ENCODE results near the gene BEND7. TPM values are rescaled to one million over a fixed set of nuclear protein-coding genes. Genes with fewer than 3 reads are reported as not detected.
A peak's percentile ranks its signal among the peaks of the same experiment; 100 is the strongest.

Gene BEND7
- total and polyA plus RNA-seq, 7 experiments from 2014 or later = 0.17 TPM; not detected in 6

- no peak overlapping the region for H3K4me3 ChIP-seq (ENCODE audit: low read length)
- peaks cover 0 to 11% (median 9%) of the 10 kb centered on the region in 5 donors for H3K27me3 Mint-ChIP-seq
- peaks cover 0 to 8% (median 4%) of the 10 kb centered on the region in 7 donors for H3K4me1 Mint-ChIP-seq
- ATAC-seq = no peak
- no peaks in the 10 kb centered on the region for H3K36me3 Mint-ChIP-seq
- no peak overlapping the region for H3K4me3 Mint-ChIP-seq
- DNase-seq = no peak
- ChIA-PET CTCF (no interaction called here), POLR2A (interaction anchor here (0.6 kb wide), 1 partner anchor 291 kb away, joined by 3 read pairs; no protein-coding TSS in a partner anchor)
- no peak overlapping the region for H3K27ac ChIP-seq (ENCODE audit: low read depth, low read length)
- intact Hi-C loops (cut with micrococcal nuclease) = no loop called here
- H3K27me3 ChIP-seq (ENCODE audit: control insufficient read depth in 2 of 2, insufficient read depth in 2 of 2, low read length in 2 of 2) = no peaks in the 10 kb centered on the region
- no peak overlapping the region for H3K27ac Mint-ChIP-seq
- no peaks in the 10 kb centered on the region for H3K9me3 ChIP-seq (ENCODE audit: control insufficient read depth in 2 of 3, low read length in 3 of 3)
- no peaks in the 10 kb centered on the region for H3K9me3 Mint-ChIP-seq
- H3K36me3 ChIP-seq (ENCODE audit: control insufficient read depth in 2 of 3, insufficient read depth in 3 of 3, low read length in 3 of 3) = no peaks in the 10 kb centered on the region
- no peaks in the 10 kb centered on the region for H3K4me1 ChIP-seq (ENCODE audit: control insufficient read depth in 2 of 2, insufficient read depth in 2 of 2, low read length in 2 of 2)
Measured at GRCh38 chr10:13489035-13489599, 39.7 kb downstream of the BEND7 start.

- Histone ChIP-seq H3K36me3 (ENCODE audit: control insufficient read depth in 2 of 3, insufficient read depth in 3 of 3, low read length in 3 of 3) (no peaks in the 10 kb centered on the region), H3K4me1 (ENCODE audit: control insufficient read depth in 2 of 2, insufficient read depth in 2 of 2, low read length in 2 of 2) (peaks cover 0 to 6% of the 10 kb centered on the region in 2 donors), H3K27me3 (ENCODE audit: control insufficient read depth in 2 of 2, insufficient read depth in 2 of 2, low read length in 2 of 2) (no peaks in the 10 kb centered on the region), H3K9me3 (ENCODE audit: control insufficient read depth in 2 of 3, low read length in 3 of 3) (no peaks in the 10 kb centered on the region), H3K4me3 (ENCODE audit: low read length) (no peak overlapping the region), H3K27ac (ENCODE audit: low read depth, low read length) (no peak overlapping the region)
- H3K9me3 Mint-ChIP-seq = no peaks in the 10 kb centered on the region
- H3K27ac Mint-ChIP-seq = no peak overlapping the region
- ChIA-PET POLR2A (no interaction called here), CTCF (no interaction called here)
- peaks cover 0 to 16% (median 10%) of the 10 kb centered on the region in 7 donors for H3K4me1 Mint-ChIP-seq
- no peak for ATAC-seq
- H3K27me3 Mint-ChIP-seq = peaks cover 5 to 26% (median 11%) of the 10 kb centered on the region in 5 donors
- H3K4me3 Mint-ChIP-seq = no peak overlapping the region
- intact Hi-C loops (cut with micrococcal nuclease) = no loop called here
- no peaks in the 10 kb centered on the region for H3K36me3 Mint-ChIP-seq
- DNase-seq = no peak
Measured at GRCh38 chr10:13485623-13486022, 43.2 kb downstream of the BEND7 start.

- no peaks in the 10 kb centered on the region for H3K27me3 ChIP-seq (ENCODE audit: control insufficient read depth in 2 of 2, insufficient read depth in 2 of 2, low read length in 2 of 2)
- H3K4me3 ChIP-seq (ENCODE audit: low read length) = no peak overlapping the region
- ATAC-seq = no peak
- Mint-ChIP-seq H3K27ac (no peak overlapping the region), H3K4me3 (peak overlapping the region in 1 of 10 donors; percentile 34), H3K9me3 (no peaks in the 10 kb centered on the region), H3K27me3 (peaks cover 0 to 30% (median 16%) of the 10 kb centered on the region in 5 donors), H3K36me3 (no peaks in the 10 kb centered on the region), H3K4me1 (peaks cover 0 to 16% (median 10%) of the 10 kb centered on the region in 7 donors)
- CTCF ChIA-PET = no interaction called here
- intact Hi-C loops (cut with micrococcal nuclease) = no loop called here
- peak in 4 of 9 donors; percentile 8 to 20 (median 10) for DNase-seq
- no peaks in the 10 kb centered on the region for H3K36me3 ChIP-seq (ENCODE audit: control insufficient read depth in 2 of 3, insufficient read depth in 3 of 3, low read length in 3 of 3)
- H3K9me3 ChIP-seq (ENCODE audit: control insufficient read depth in 2 of 3, low read length in 3 of 3) = no peaks in the 10 kb centered on the region
- POLR2A ChIA-PET = no interaction called here
- peaks cover 0 to 6% of the 10 kb centered on the region in 2 donors for H3K4me1 ChIP-seq (ENCODE audit: control insufficient read depth in 2 of 2, insufficient read depth in 2 of 2, low read length in 2 of 2)
- no peak overlapping the region for H3K27ac ChIP-seq (ENCODE audit: low read depth, low read length)
Measured at GRCh38 chr10:13483951-13484350, 44.9 kb downstream of the BEND7 start.

- no peak overlapping the region for H3K27ac Mint-ChIP-seq
- H3K9me3 Mint-ChIP-seq = no peaks in the 10 kb centered on the region
- DNase-seq (no peak), ATAC-seq (no peak)
- intact Hi-C loops (cut with micrococcal nuclease) = no loop called here
- no peak overlapping the region for H3K27ac ChIP-seq (ENCODE audit: low read depth, low read length)
- H3K4me1 ChIP-seq (ENCODE audit: control insufficient read depth in 2 of 2, insufficient read depth in 2 of 2, low read length in 2 of 2) = peaks cover 0 to 6% of the 10 kb centered on the region in 2 donors
- POLR2A ChIA-PET = no interaction called here
- no peaks in the 10 kb centered on the region for H3K27me3 ChIP-seq (ENCODE audit: control insufficient read depth in 2 of 2, insufficient read depth in 2 of 2, low read length in 2 of 2)
- no peaks in the 10 kb centered on the region for H3K9me3 ChIP-seq (ENCODE audit: control insufficient read depth in 2 of 3, low read length in 3 of 3)
- H3K27me3 Mint-ChIP-seq = peaks cover 2 to 33% (median 17%) of the 10 kb centered on the region in 5 donors
- H3K4me3 Mint-ChIP-seq = no peak overlapping the region
- H3K4me1 Mint-ChIP-seq = peaks cover 0 to 16% (median 10%) of the 10 kb centered on the region in 7 donors
- CTCF ChIA-PET = no interaction called here
- H3K36me3 ChIP-seq (ENCODE audit: control insufficient read depth in 2 of 3, insufficient read depth in 3 of 3, low read length in 3 of 3) = no peaks in the 10 kb centered on the region
- H3K36me3 Mint-ChIP-seq = no peaks in the 10 kb centered on the region
- no peak overlapping the region for H3K4me3 ChIP-seq (ENCODE audit: low read length)
Measured at GRCh38 chr10:13483073-13483472, 45.7 kb downstream of the BEND7 start.

DNA sequence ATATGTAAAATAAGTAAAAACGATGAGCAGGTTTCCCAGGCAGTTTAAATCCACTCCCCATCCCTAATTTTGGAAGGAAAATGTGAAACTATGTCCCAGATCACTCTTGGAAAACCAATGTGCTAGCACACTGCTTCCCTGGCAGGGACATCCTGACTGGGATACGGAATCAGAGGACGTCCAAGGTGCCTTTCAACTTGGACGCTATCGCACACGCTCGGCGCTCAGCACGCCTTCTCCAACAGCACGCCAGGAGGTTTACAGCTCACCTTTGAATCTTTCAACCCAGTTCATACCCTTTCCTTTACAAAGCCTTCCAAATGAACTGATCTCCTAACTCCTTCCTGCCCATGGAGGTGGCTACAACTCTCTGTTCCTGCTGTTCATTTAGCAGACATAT lies 47.1 kb downstream of the BEND7 start:
- no peaks in the 10 kb centered on the region for H3K36me3 Mint-ChIP-seq
- ATAC-seq (no peak), DNase-seq (no peak)
- ChIA-PET POLR2A (no interaction called here), CTCF (no interaction called here)
- H3K27ac ChIP-seq (ENCODE audit: low read depth, low read length) = no peak overlapping the region
- H3K4me3 ChIP-seq (ENCODE audit: low read length) = no peak overlapping the region
- H3K27ac Mint-ChIP-seq = no peak overlapping the region
- intact Hi-C loops (cut with micrococcal nuclease) = no loop called here
- no peak overlapping the region for H3K4me3 Mint-ChIP-seq
- no peaks in the 10 kb centered on the region for H3K9me3 ChIP-seq (ENCODE audit: control insufficient read depth in 2 of 3, low read length in 3 of 3)
- H3K9me3 Mint-ChIP-seq = no peaks in the 10 kb centered on the region
- H3K36me3 ChIP-seq (ENCODE audit: control insufficient read depth in 2 of 3, insufficient read depth in 3 of 3, low read length in 3 of 3) = no peaks in the 10 kb centered on the region
- peaks cover 0 to 6% of the 10 kb centered on the region in 2 donors for H3K4me1 ChIP-seq (ENCODE audit: control insufficient read depth in 2 of 2, insufficient read depth in 2 of 2, low read length in 2 of 2)
- peaks cover 8 to 35% (median 23%) of the 10 kb centered on the region in 5 donors for H3K27me3 Mint-ChIP-seq
- H3K27me3 ChIP-seq (ENCODE audit: control insufficient read depth in 2 of 2, insufficient read depth in 2 of 2, low read length in 2 of 2) = no peaks in the 10 kb centered on the region
- peaks cover 0 to 16% (median 10%) of the 10 kb centered on the region in 7 donors for H3K4me1 Mint-ChIP-seq

DNA sequence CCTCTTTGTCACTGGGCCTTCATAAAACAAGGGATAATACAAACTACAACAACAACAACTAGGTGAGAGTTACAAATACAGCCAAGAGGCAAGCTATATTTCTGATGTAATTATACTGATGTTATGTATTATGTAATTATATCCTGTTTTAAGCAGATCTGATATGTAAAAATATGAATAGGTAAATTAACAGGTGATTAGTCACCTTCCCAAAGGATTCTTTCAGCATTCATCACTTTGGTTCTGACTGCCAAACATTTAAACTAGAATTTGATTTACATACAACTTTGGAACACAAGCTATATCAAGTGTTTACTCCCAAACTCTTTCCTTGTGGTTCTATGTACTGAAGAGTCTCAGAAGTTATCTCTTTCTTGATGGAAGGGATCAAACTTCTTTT lies 53.7 kb downstream of the BEND7 start:
- no peaks in the 10 kb centered on the region for H3K4me1 Mint-ChIP-seq
- no peaks in the 10 kb centered on the region for H3K36me3 Mint-ChIP-seq
- intact Hi-C loops (cut with micrococcal nuclease) = no loop called here
- peaks cover 8 to 16% (median 12%) of the 10 kb centered on the region in 5 donors for H3K27me3 Mint-ChIP-seq
- ATAC-seq (no peak), DNase-seq (no peak)
- H3K9me3 ChIP-seq (ENCODE audit: control insufficient read depth in 2 of 3, low read length in 3 of 3) = no peaks in the 10 kb centered on the region
- no peaks in the 10 kb centered on the region for H3K36me3 ChIP-seq (ENCODE audit: control insufficient read depth in 2 of 3, insufficient read depth in 3 of 3, low read length in 3 of 3)
- H3K27me3 ChIP-seq (ENCODE audit: control insufficient read depth in 2 of 2, insufficient read depth in 2 of 2, low read length in 2 of 2) = no peaks in the 10 kb centered on the region
- H3K4me1 ChIP-seq (ENCODE audit: control insufficient read depth in 2 of 2, insufficient read depth in 2 of 2, low read length in 2 of 2) = no peaks in the 10 kb centered on the region
- ChIA-PET POLR2A (no interaction called here), CTCF (interaction anchor here (0.6 kb wide), 1 partner anchor 29 kb away, joined by 3 read pairs; no protein-coding TSS in a partner anchor)
- no peak overlapping the region for H3K27ac ChIP-seq (ENCODE audit: low read depth, low read length)
- no peak overlapping the region for H3K4me3 Mint-ChIP-seq
- H3K9me3 Mint-ChIP-seq = no peaks in the 10 kb centered on the region
- H3K4me3 ChIP-seq (ENCODE audit: low read length) = no peak overlapping the region
- H3K27ac Mint-ChIP-seq = no peak overlapping the region

- ChIA-PET POLR2A (no interaction called here), CTCF (no interaction called here)
- Mint-ChIP-seq H3K4me3 (no peak overlapping the region), H3K27ac (no peak overlapping the region), H3K27me3 (peaks cover 4 to 9% (median 7%) of the 10 kb centered on the region in 5 donors), H3K36me3 (no peaks in the 10 kb centered on the region), H3K9me3 (no peaks in the 10 kb centered on the region), H3K4me1 (no peaks in the 10 kb centered on the region)
- no peaks in the 10 kb centered on the region for H3K4me1 ChIP-seq (ENCODE audit: control insufficient read depth in 2 of 2, insufficient read depth in 2 of 2, low read length in 2 of 2)
- no peak overlapping the region for H3K4me3 ChIP-seq (ENCODE audit: low read length)
- H3K36me3 ChIP-seq (ENCODE audit: control insufficient read depth in 2 of 3, insufficient read depth in 3 of 3, low read length in 3 of 3) = no peaks in the 10 kb centered on the region
- H3K9me3 ChIP-seq (ENCODE audit: control insufficient read depth in 2 of 3, low read length in 3 of 3) = no peaks in the 10 kb centered on the region
- ATAC-seq (no peak), DNase-seq (no peak)
- no peak overlapping the region for H3K27ac ChIP-seq (ENCODE audit: low read depth, low read length)
- H3K27me3 ChIP-seq (ENCODE audit: control insufficient read depth in 2 of 2, insufficient read depth in 2 of 2, low read length in 2 of 2) = no peaks in the 10 kb centered on the region
- intact Hi-C loops (cut with micrococcal nuclease) = no loop called here
Measured at GRCh38 chr10:13473986-13474385, 54.8 kb downstream of the BEND7 start.

Data from naive thymus-derived CD4-positive, alpha-beta T cell (primary cell).